Left lobe of liver (tissue), 2 donors: Measurements from ENCODE around the gene XPO6. TPM values are rescaled to one million over a fixed set of nuclear protein-coding genes. Genes with fewer than 3 reads are reported as not detected.

Experiments used
- ATAC-seq: fragments of 200-7000 bp; cut with Tn5 transposase; one replicate; pipeline ENCODE4 v1.9.1; 2020; ENCODE audit warnings: mild to moderate bottlenecking, moderate library complexity
- DNase-seq: peaks from one replicate; pipeline ENCODE4 v3.0.0-alpha.2; 2020; ENCODE audit warnings: low spot score
- total RNA-seq: library from RNA; stranded (reverse); gene quantifications from one replicate; pipeline ENCODE4 v1.2.1, GENCODE V29; 2021
- donor health status: DM: no; HTN: no; CAD: no; lungs with moderate emphysema.
- donor health status: DM: no; HTN: yes; CAD: no.

Gene XPO6
- total RNA-seq, 1 donor from 2014 or later = 46.2 TPM

- DNase-seq (no peak), ATAC-seq (no peak)
Observed at GRCh38 chr16:28185696-28186095, 26.1 kb downstream of the XPO6 start.

GRCh38 chr16:28184625-28185024 lies 27.1 kb downstream of the XPO6 start:
- DNase-seq (no peak), ATAC-seq (no peak)

DNA sequence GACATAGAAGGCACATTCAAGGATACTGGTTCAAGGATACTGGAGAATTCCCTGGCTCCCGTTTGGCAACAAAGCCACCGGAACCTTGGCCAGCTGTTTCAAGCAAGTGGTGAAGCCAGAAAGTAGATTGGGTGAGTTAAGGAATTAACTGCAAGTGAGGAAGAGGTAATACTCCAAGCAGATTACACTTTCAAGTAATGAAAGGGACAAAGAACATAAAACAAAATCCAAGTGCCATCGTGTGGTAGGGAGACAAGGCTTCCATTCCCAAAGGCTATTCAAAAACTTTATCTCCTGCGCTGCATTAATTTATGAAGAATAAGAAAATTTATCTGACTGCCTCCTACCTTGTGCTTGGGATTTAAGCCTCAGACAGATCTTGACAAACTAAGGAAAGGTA lies 27.8 kb downstream of the XPO6 start:
- DNase-seq (no peak), ATAC-seq (no peak)

- no peak for ATAC-seq
- DNase-seq = no peak
Observed at GRCh38 chr16:28183484-28183883, 28.3 kb downstream of the XPO6 start.

DNA sequence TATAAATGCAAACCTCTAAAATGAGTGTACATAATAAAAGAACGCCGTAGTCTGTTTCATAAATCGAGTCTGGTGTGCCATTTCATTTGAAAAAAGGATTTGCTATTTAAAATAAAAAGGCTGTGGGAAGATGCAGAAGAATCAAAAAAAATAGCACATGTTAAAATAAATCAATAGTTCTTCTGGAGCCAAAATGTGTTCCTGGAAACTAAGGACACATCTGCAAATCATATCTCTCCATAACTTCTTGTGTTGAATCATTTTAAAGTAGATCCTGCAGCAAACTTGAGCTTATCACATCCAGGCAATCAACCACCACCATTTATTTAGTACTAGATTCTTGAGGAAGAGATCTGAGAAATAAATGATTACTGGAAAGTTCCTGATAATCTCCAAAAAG lies 29.0 kb downstream of the XPO6 start:
- DNase-seq (no peak), ATAC-seq (no peak)

GRCh38 chr16:28182183-28182582 lies 29.6 kb downstream of the XPO6 start:
- no peak for DNase-seq
- ATAC-seq = no peak

DNA sequence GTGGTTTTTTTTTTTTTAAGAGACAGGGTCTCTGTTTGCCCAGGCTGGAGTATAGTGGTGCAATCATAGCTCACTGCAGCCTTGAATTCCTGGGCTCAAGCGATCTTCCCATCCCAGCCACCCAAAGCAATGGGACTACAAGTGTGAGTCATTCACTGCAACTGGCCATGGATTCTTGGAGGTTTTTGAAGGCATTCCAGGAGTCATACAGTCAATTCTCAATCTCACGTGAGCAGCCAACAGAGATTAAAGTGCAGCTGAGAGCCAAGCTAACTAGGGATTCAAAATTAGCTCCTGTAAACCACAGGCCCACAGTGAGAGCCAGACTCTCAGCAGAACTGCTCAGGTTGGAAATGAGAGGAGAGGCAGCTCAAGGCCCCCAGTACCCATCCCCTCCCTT lies 30.2 kb downstream of the XPO6 start:
- no peak for DNase-seq
- ATAC-seq = peak; percentile 76

GRCh38 chr16:28180655-28181460 lies 30.9 kb downstream of the XPO6 start:
- peak; percentile 19 for ATAC-seq
- DNase-seq = no peak

- no peak for DNase-seq
- ATAC-seq = no peak
Observed at GRCh38 chr16:28179354-28179753, 32.4 kb downstream of the XPO6 start.

- no peak for ATAC-seq
- DNase-seq = no peak
Observed at GRCh38 chr16:28175715-28176114, 36.0 kb downstream of the XPO6 start.

GRCh38 chr16:28172336-28172735 lies 39.4 kb downstream of the XPO6 start:
- ATAC-seq (no peak), DNase-seq (no peak)

DNA sequence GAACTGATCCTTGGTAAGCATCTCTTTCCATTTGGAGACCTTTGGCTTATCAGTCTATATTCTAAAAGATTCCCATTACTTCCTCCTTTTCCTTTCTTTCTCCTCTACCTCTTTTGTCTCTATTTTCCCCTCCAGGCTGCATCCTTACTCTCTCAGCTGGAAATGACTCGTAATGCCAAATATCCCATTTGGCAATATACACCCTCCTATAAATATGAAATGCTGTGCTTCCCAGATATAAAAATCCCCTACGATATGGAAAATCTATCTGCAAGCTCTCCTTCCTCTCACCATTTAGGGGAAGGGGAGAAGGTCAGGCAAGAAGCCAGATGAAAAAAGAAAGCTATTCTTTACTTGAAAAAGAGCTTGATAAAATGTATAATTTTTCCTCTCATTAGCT lies 39.9 kb downstream of the XPO6 start:
- DNase-seq = no peak
- ATAC-seq = no peak

DNA sequence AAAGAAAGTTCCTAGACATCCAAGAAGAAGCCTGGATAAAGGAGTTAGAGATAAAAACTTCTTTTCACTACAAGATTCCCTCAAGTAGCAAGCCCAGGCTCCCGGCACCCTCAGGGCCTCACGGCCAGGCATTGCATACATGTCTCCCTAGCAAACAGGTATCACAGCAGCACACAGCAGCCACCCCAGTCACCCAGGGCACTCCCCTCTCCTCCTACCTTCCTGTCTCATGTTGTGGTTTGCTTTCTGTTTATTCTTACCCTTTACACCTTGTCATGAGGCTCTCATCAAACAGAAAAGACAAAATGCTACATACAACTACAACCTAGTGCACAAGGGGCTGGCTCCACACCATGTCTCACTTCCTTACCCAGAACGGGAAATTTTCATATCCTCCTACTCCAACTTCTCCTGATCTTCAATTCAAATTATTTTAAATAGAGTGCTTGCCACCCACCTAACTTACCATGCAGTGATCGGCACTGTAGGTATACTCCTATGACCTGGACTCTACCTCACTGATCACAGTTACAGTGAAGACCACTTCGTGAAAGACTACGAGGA lies 42.7 kb downstream of the XPO6 start:
- ATAC-seq (no peak), DNase-seq (no peak)

DNA sequence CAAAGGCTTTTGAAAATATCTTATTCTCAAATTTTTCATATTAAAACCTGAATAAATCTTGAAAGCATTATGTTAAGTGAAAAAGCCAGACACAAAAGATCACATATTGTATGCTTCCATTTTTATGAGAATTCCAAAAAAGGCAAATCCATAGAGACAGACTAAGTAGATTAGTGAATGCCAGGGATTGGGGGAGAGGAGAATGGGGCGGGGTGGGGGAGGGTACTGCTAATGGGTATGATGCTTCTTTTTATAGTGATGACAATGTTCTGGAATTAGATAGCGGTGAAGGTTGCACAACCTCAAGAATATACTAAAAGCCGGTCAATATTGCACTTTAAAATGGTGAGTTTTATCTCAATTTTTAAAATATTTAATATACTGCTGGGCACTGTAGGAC lies 44.0 kb downstream of the XPO6 start:
- no peak for DNase-seq
- ATAC-seq = no peak

DNA sequence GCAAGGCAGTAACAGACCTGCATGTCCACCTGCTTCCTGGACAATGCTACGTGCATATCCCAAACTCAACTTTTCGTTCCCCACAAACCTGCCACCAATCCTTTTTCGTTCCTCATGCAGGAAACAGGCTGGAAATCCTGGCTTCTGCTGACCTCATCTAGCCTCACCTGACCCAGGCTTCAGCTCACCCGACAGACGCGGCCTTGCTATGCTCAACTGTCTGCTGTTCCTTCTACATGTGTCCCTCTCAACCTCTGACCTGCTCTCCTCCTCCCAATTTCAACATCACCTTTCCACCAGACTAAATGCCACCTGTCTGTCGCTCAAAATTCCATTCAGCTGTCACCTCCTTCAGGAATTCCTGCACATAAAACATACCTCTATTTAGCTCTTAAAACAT lies 44.5 kb downstream of the XPO6 start:
- DNase-seq = no peak
- peak; percentile 74 for ATAC-seq

DNA sequence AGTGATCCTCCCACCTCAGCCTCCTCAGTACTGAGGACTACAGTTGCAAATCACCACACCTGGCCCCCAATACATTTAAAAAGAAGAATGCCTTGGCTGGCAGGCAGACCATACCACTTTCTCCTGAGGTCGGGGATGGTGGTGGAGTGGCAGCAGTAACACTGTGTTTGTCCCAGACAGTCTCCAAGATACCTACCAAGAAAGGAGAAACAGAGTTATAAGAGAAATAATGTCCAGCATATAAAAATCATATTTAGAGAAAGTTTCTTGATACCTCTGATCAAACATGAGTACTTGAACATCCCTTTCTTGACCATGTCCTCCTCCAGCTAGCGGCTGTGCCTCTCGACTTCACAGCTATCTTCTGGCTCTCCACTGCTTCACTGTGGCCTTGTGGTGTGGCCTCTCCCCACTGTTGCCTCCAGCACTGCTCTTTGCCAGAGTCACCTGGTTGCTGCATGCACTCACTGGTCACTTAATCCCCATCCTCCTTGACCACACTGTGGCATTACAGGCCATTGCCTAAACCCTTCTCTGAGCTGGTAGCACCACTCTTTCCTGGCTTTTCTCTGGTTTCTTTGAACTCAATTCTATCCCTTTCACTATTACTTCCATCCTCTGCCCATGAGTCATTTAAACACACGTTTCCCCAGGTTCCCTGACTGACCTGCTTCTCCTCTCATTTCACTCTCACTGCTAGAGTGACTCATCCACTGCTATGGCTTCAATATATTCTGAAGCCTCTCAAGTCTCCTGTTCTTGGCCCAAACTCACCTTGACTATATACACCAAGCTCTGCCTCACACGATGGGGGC lies 45.2 kb downstream of the XPO6 start:
- ATAC-seq (no peak), DNase-seq (no peak)

- ATAC-seq = no peak
Observed at GRCh38 chr16:28165598-28165997, 46.2 kb downstream of the XPO6 start.

DNA sequence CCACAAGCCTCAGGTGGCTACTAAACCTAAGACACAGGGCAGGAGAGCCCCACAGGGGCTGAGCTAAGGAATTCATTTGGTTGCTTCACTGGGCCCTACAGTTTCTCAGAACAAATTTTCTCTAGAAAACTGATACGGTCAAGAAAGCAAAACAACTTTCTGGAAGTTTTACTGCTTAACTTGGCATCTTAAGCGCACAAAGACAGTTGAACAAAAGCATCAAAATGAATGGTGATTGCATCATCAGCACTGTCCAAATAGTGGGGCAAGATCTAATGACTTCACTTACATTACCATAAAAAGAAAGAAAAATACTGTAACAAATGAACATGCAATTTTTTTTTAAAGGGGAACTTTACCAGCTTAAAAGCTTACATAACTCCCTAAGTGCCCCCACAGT lies 47.6 kb downstream of the XPO6 start:
- DNase-seq (no peak), ATAC-seq (no peak)

More at GRCh38 chr16:28165598-28165997, 46.2 kb downstream of the XPO6 start:
- DNase-seq = no peak

DNA sequence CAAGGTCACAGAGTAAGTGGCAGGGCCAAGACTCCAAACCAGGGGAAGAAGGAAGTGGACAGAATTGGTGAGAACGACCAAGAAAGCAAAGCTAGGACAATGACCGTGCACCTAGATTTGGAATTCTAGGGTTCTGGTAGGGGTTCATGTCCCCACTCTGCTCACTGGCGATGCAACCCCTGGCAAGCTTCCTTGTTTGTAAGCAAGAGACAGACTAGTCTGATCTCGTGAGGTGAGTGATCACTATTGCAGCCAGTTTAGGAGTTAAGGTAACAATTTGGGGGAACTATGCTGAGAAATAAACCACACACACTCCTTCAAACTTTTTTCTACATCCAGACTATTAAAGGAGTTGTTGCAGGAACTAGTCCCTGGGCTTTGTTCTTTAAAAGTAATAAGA lies 48.1 kb downstream of the XPO6 start:
- DNase-seq (no peak), ATAC-seq (no peak)

DNA sequence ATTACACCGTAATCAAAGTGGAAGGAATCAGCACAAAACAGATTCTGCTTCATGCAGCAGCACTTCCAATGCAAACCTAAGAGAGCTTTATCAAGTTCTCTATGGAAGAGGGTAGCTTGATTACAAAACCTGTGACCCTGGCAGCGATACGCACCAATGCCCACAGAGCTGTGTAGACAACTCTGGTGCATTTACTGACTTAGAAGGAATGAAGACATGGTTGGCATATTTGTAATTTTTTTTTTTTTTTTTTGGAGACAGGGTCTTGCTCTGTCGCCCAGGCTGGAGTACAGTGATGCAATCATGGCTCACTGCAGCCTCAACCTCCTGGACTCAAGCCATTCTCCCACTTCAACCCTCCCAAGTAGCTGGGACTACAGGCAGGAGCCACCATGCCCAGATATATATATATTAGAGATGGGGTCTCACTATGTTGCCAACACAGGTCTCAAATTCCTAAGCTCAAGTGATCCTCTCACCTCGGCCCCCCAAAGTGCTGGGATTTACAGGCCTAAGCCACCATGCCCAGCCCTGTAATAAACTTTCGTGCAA lies 49.4 kb downstream of the XPO6 start:
- no peak for DNase-seq
- peak; percentile 38 for ATAC-seq

DNA sequence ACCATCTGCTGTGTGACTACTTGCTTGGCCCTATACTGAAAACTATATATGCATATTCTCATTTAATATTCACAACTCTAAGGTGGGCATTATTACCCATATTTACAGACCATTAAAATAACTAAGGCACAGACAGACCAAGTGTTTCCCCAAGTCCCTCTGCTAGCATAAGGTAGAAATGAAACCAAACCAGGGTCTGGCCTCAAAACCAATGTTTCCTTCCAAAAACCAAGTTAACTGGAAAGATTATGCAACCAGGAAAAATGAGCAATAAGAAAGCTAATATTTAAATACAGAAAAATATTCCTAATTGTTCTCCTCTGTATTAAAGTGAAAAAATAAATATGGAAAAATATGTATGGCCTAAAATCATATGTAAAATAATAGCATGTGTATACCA lies 50.1 kb downstream of the XPO6 start:
- ATAC-seq = no peak

GRCh38 chr16:28158136-28158535 lies 53.6 kb downstream of the XPO6 start:
- DNase-seq (no peak), ATAC-seq (peak; percentile 38)

More for the DNA sequence above, 50.1 kb downstream of the XPO6 start:
- no peak for DNase-seq
